NB4 (cell line): ENCODE measurements around the gene CCSER1.

Experiments
- DNase-seq: peaks from one replicate; pipeline ENCODE4 v3.0.0; 2010; ENCODE audit warnings: low read depth
- H3K4me3 ChIP-seq: one replicate; pipeline ENCODE4 v1.5.1; 2011; ENCODE audit warnings: mild to moderate bottlenecking, low read depth, low read length, moderate library complexity
- MYC ChIP-seq: IDR thresholded peaks from 2 replicates; pipeline ENCODE4 v1.6.1; 2011; ENCODE audit warnings: low read depth, low read length
- POLR2A ChIP-seq: IDR thresholded peaks from 2 replicates; pipeline ENCODE4 v1.6.1; 2011; ENCODE audit warnings: mild to moderate bottlenecking; ENCODE audit not compliant: insufficient read length; ENCODE audit errors: extremely low read depth
- TF ChIP-seq, protein P1 (sequence below): IDR thresholded peaks from 2 replicates; pipeline ENCODE4 v1.6.1; 2011; ENCODE audit warnings: low read depth, low read length
- TF ChIP-seq, protein P2 (sequence below): IDR thresholded peaks from one replicate; pipeline ENCODE4 v1.5.1; 2012; ENCODE audit warnings: low read depth, low read length

The CCSER1 gene

DNA sequence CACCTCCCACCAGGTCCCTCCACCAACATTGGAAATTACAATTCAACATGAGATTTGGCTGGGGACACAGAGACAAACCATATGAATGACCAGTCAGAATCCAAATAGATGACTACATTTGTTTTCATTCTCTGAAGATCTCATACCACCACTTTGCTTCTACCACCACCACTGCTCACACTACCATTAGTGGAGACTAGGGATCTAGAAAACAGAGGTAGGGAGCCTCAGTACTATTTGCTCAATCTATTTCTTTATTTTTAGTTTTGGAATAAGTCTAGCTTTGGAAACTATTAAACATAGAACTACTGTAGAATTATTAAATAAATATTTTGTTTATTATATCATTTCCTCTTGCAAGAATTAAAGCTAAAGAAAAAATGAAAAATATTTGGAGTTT, 727.9 kb downstream of the CCSER1 start:
- no peak overlapping the region for H3K4me3 ChIP-seq
- no peak for TF ChIP-seq POLR2A
- no peak for TF ChIP-seq MYC
- TF ChIP-seq, protein P1, sequence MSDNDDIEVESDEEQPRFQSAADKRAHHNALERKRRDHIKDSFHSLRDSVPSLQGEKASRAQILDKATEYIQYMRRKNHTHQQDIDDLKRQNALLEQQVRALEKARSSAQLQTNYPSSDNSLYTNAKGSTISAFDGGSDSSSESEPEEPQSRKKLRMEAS, result no peak
- TF ChIP-seq, protein P2, sequence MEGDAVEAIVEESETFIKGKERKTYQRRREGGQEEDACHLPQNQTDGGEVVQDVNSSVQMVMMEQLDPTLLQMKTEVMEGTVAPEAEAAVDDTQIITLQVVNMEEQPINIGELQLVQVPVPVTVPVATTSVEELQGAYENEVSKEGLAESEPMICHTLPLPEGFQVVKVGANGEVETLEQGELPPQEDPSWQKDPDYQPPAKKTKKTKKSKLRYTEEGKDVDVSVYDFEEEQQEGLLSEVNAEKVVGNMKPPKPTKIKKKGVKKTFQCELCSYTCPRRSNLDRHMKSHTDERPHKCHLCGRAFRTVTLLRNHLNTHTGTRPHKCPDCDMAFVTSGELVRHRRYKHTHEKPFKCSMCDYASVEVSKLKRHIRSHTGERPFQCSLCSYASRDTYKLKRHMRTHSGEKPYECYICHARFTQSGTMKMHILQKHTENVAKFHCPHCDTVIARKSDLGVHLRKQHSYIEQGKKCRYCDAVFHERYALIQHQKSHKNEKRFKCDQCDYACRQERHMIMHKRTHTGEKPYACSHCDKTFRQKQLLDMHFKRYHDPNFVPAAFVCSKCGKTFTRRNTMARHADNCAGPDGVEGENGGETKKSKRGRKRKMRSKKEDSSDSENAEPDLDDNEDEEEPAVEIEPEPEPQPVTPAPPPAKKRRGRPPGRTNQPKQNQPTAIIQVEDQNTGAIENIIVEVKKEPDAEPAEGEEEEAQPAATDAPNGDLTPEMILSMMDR, result no peak
- DNase-seq, result no peak

DNA sequence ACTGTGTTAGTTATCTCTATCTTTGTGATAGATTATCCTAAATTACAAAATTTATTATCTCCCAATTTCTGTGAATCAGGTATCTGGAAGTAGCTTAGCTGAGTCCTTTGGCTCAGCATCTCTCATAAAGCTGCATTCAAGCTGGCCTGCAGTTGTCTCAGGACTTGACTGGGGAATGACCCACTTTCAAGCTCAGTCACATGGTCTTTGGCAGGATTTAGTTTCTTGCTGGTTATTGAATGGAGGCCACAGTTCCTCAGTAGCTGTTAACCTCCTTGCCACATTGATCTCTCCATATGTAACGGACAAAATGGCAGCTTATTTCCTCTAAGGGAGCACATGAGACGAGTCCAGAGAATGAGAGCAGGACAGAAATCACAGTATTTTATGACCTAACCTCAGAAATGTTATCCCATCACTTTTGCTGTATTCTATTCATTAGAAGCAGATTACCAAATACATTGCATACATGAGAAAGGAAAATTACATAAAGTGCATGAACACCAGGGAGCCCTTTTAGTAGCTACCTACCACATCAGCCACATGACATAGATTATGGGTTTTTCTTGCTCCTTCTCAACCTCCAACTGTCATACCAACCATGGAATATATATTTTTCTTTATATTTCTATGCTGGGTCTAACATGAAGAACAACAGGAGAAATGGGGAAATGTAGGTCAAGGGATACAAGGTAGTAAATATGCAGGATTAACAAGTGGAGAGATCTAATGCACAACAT, 730.1 kb downstream of the CCSER1 start:
- no peak for DNase-seq
- TF ChIP-seq, protein P1, result no peak
- no peak for TF ChIP-seq MYC
- no peak for TF ChIP-seq POLR2A
- TF ChIP-seq, protein P2, result no peak
- no peak overlapping the region for H3K4me3 ChIP-seq

DNA sequence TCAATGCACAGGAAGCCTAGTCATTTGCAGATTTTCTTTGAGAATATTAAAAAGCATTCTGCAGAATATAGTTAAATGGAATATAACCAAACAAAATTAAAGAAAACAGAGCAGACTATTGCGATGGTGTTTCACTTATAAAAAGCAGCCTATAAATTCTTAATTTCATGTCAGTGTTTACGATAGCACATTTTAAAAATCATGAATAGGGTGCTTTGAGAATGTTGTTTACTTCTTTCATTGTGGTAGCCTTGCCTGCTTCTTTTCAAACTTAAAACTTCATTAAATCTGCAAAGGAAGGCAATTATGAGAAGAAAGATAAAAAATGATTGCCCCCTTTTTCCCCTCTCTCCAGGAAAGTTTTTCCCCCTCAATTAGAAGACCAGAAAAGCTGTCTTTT, 748.6 kb downstream of the CCSER1 start:
- H3K4me3 ChIP-seq, result no peak overlapping the region
- DNase-seq, result no peak
- TF ChIP-seq, protein P1, result no peak
- TF ChIP-seq POLR2A, result no peak
- TF ChIP-seq, protein P2, result no peak
- TF ChIP-seq MYC, result no peak

DNA sequence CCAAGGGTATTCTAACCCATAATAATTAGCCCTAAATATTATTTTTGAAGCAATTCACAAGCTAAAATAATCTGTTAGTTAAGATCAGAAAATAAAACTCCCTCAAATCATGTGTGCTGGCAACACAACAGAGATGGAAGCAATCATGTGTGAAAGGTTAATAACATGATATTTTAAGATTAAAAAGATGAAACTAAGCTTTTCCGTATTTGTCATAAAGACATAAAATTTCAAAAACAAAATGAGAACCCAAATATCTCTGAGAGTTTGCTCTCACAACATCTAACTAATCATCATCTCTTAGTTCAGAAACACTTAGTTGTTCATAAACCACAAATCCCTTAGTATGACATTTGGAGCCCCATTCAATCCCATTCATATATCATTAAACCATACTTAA, 749.1 kb downstream of the CCSER1 start:
- no peak for DNase-seq
- no peak overlapping the region for H3K4me3 ChIP-seq
- TF ChIP-seq MYC (no peak), POLR2A (no peak)
- TF ChIP-seq, protein P1, result no peak
- TF ChIP-seq, protein P2, result no peak

DNA sequence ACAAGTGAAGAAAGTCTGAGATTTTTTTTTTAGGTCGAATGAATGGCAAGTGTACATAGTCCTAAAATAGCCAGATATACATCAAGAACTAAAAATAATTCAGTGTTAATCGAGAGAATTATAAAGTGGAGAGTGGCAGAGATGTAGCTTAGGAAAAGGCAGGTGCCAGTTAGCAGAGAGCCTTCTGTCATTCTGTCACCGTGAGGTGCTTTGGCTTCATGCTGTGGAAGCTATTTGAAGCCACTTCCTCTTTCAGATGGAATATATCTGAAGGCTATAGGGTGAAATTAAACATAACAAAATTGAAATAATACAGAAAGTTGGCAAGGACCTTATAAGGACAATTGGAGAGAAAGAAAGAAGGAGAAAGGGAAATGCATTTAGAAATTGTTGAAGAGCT, 756.3 kb downstream of the CCSER1 start:
- no peak overlapping the region for H3K4me3 ChIP-seq
- TF ChIP-seq, protein P2, result no peak
- TF ChIP-seq POLR2A, result no peak
- TF ChIP-seq, protein P1, result no peak
- no peak for TF ChIP-seq MYC
- no peak for DNase-seq

DNA sequence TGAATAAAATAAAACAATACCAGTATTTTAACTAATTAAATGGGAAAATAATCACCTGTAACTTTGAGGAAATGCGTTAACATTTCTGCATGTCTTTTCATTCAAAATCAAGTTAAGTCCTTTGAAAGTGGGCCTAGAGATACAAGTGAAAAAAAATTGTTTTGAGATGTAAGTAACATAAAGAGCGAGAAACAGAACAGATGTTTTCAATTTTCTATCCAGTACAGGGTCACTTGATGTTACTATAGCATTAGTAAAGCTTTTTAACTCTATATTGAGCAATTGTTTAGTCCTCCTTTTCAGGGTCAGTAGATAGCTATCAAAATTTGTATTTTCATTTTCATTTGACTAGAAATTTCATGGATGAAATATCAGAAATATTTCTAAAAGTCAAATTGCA, 761.4 kb downstream of the CCSER1 start:
- H3K4me3 ChIP-seq, result no peak overlapping the region
- TF ChIP-seq POLR2A (no peak), MYC (no peak)
- TF ChIP-seq, protein P1, result no peak
- TF ChIP-seq, protein P2, result no peak
- no peak for DNase-seq
